Renal cortical epithelial cell (primary cell): ENCODE measurements around the gene USP31. TPM values are rescaled to one million over a fixed set of nuclear protein-coding genes. Genes with fewer than 3 reads are reported as not detected.
"Not testable (repeated sequence)": the region's sequence is repeated elsewhere in the genome, so short reads cannot be mapped to it uniquely, and the experiment has no call there.

Experiments
- DNase-seq: peaks from one replicate; pipeline ENCODE4 v3.0.0-alpha.2; 2011; ENCODE audit warnings: low read depth
- total RNA-seq: library from RNA; depleted of rRNA; stranded (reverse); fragments of >200 nt; gene quantifications from 2 replicates; pipeline ENCODE4 v1.2.3, GENCODE V29; 2014

Gene USP31
- total RNA-seq, 1 donor from 2014 or later, result 21.5 TPM

DNA sequence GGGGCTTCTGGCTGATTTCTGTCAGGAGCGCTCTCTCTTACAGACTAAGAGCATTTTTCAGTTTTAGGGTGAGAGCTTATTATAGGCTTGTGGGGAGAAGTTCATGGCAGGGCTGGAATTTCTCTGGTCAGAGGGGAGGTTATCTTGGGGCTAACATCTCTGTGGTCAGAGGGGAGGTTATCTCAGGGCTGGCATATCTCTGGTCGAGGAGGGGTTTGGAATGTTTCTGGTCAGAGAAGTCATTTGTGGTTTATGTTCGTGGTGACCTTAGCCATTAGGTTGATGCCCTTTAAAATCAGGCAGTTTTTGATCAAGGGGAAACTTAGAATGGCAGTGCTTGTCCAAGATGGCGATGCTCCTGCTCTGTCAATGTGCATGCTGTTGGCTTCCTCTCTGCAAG is 10.8 kb upstream of the USP31 start:
- DNase-seq, result no peak

DNA sequence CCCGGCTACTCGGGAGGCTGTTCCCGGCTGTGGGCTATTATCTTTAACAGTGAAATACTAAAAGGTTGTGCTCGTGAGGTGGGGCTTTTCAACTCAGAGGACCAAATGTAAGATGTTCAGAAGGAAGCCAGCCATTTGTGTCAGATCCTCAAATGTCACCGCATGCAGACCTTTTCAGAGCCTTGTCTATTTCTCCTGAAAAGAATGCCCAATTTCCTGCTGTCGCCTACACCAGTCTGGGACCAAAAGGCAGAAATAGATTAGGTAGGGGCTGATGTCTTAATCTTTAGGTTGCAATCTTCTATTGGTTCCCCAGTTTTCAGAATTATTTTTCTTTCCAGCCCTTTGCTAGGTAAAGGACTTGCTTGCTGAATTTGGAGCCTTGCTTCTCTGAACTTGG is 8.9 kb upstream of the USP31 start:
- no peak for DNase-seq

GRCh38 chr16:23156946-23157460 is 7.8 kb upstream of the USP31 start:
- DNase-seq, result no peak

DNA sequence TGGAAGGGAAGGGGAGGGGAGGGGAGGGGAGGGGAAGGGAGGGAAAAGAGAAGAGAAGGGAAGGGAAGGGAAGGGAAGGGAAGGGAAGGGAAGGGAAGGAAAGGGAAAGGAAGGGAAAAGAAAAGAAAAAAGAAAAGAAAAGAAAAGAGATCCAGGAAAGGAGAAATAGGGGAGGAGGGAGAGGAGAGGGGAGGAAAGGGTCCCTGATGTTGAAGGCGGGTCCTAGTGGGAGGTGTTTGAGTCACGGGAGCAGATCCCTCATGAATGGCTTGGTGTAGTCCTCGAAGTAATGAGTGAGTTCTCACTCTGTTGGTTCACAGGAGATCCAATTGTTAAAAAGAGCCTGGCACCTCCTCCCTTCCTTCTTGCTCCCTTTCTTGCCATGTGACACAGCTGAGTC is 6.9 kb upstream of the USP31 start:
- no peak for DNase-seq

DNA sequence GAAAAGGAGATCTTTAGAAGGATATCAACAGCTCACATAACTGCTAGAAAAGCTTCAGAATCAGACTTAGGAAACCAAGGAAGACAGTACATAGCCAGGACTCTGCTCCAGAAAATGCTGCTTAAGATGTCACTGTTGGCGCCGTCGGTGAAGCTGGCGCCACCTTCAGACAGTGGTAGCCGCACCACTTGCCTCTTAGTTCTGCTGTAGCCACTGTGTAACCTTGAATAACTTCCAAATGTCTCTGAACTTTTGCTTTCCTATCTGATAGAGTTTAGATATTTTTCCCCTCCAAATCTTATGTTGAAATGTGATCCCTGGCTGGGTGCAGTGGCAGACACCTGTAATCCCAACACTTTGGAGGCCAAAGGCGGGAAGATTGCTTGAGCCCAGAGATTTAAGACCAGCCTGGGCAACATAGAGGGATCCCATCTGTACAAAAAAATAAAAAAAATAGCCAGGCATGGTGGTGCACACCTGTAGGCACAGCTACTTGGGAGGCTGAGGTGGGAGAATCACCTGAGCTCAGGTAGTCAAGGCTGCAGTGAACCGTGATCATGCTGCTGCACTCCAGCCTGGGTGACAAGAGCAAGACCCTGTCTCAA is 6.3 kb upstream of the USP31 start:
- no peak for DNase-seq

DNA sequence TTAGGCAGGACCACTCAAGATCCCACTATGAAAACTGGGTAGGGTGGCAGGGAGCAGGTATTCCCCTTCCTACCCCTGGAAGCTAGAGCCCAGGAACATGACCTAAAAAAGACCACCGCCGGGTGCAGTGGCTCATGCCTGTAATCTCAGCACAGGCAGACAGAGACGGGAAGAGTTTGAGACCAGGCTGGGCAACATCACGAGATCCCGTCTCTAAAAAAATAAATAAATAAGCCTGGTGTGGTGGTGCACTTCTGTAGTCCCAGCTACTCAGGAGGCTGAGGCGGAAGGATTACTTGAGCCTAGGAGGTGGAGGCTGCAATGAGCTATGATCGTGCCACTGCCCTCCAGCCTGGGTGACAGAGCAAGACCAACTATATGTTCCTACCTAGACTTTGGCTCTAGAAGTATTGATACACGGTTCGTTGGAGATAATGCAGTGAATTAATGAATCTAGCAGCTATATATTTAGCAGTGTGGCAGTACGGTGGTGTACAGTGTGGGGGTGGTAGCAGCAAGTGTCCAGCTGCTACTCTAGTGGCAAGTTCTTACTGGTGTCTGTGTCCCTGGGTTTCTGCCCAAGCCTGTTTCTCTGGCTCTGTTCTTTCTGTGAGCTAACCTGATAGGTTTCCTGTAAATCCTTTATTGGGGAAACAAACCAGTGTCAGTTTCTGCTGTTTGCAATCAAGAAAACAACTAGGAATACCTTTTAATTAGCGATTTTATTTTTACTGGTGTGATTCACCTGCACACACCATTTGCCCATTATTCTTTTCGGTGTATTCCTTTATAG is 3.3 kb upstream of the USP31 start:
- no peak for DNase-seq

- DNase-seq, result no peak
These were observed 727 bp upstream of the USP31 start for GRCh38 chr16:23149993-23150364.

GRCh38 chr16:23148513-23149266 is 562 bp downstream of the USP31 start:
- DNase-seq, result no peak

DNA sequence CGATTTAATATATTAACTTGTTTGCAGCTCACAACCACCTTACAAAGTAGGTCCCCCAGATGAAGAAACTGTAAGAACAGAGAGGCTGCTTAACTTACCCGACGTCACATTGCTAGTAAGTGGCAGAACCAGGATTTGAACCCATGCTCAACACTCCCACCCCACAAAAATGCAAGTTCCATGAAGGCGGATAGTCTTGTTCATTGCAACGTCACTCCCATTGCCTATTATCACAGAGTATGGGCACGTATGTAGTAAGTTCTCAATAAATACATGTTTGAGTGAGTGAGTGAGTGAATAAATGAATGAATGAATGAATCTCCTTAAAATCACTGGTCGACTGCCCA is 1.1 kb downstream of the USP31 start:
- no peak for DNase-seq

DNA sequence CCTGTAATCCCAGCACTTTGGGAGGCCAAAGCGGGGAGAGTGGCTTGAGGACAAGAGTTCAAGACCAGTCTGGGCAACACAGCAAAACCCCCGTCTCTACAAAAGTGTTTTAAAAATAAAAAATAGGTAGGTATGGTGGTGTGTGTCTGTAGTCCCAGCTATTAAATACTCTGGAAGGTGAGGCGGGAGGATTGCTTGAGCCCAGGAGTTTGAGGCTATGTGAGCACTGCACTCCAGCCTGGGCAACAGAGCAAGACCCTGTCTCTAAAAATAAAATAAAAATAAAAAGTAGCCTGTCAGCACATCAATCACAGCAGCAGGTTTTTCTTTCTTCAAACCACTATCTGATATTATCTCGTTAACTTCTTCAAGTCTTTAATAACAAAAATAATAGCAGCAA is 1.6 kb downstream of the USP31 start:
- no peak for DNase-seq

- DNase-seq, result peak; percentile 34
These were observed 2.2 kb downstream of the USP31 start for GRCh38 chr16:23146877-23147601.

- DNase-seq, result peak; percentile 98
These were observed 3.6 kb downstream of the USP31 start for GRCh38 chr16:23145608-23146007.

DNA sequence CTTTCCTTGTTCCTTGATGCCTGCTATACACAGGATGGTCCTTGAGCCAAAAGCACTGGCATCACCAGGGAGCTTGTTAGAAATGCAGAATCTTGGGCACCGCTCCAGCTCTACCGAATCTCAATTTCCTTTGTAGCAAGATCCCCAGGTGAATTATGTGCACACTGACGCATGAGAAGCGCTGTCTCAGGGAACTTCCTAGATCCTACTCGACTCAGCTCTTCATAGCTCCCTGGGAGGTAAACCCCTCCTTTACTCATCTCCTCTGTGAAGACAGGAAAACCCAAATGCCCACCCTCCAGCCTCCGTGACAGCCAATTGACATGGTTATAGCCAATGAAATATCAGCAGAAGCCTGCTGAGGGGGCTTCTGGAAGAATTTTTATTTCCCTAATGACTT is 4.1 kb downstream of the USP31 start:
- peak; percentile 85 for DNase-seq

DNA sequence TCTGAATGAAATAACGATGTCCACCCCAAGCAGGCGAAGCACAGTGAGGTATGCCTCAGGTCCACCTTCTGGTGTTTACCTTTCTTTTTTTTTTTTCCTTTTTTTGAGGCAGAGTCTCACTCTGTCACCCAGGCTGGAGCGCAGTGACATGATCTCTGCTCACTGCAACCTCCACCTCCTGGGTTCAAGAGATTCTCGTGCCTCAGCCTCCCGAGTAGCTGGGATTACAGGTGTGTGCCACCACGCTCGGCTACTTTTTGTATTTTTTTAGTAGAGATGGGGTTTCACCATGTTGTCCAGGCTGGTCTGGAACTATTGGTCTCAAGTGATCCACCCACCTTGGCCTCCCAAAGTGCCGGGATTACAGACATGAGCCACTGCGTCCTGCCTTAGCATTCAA is 4.9 kb downstream of the USP31 start:
- not testable (repeated sequence) for DNase-seq

- no peak for DNase-seq
These were observed 5.9 kb downstream of the USP31 start for GRCh38 chr16:23143391-23143790.

DNA sequence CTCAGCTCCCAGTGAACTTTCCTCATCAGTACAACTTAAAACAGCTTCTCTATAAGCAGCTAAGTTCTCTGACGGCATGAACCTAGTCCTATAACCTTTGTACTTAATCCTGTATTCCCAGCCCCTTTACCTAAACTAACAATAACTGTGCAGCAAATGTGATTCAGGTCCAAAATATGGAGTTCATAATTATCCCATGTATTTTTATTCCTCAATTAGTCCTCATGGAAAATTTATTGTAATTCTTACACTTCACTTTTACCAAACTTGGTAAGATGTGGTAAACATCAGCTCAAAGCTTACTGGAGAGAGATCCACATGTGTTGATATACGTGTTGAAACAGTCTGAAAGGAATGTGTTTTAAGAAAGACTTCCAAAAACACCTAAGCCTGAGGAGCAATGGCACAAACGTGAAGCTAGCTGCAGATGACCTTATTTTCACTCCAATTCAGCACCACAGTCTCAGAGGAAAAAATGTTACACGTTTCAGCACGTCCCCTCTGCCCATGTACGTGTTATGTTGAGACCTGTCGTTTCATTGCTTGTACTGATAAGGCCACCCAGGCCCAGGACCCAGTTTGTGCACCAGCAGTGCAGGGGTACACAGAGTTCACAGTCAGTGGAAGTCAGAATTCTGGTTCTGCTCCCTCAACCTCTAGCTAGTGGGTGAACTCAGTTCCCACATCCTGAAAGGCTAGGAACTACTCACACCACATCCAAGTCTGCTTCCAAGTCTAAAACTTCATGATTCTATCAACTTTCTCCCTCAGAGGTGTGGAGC is 7.1 kb downstream of the USP31 start:
- peak; percentile 57 for DNase-seq

DNA sequence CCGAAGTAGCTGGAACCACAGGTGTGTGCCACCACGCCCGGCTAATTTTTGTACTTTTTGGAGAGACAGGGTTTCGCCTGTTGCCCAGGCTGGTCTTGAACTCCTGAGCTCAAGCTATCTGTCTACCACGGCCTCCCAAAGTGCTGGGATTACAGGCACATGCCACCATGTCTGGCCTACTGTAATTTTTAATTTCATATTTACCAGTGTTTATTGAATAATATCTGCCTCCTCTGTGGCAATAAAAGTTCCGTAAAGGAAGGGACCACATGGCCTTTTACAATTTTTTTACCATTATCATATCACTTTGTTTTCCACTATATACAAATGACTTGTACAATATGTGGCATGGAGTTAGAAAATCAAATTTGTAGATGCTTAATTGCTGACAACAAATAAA is 7.8 kb downstream of the USP31 start:
- DNase-seq, result no peak

DNA sequence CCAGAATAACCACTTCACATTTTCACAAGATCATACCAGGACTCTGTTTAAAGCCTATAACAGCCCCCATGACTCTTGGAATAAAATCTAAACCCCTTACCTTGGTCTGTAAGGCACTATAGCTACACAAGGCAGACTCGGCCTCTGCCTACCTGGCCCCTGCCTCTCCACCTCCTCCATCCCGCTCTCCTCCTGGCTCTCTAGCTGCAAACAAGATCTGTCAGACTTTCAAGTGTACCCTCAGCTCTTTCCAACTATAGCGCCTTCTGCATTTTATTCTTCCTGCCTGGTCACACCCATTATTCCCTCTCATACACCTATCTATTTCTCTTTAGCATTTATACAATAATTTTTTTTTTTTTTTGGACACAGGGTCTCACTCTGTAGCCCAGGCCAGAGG is 8.2 kb downstream of the USP31 start:
- no peak for DNase-seq

DNA sequence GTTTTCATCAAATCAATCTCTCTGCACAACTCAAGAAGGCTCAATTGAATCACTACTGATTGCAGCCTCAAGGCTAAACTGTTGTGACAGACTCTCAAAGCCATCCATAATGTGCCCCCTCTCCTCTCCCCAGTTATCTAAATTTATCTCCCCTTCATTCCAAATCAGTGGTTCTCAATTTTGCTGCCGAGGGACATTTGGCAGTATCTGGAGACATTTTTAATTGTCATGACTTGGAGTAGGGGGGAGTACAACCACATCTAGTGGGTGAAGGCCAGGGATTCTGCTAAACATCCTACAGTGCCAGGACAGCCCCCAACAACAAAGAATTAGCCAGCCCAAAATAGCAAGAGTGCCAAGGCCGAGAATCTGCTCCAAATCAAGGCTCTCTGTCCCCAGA is 9.1 kb downstream of the USP31 start:
- no peak for DNase-seq

GRCh38 chr16:23137818-23138217 is 11.4 kb downstream of the USP31 start:
- DNase-seq, result no peak

DNA sequence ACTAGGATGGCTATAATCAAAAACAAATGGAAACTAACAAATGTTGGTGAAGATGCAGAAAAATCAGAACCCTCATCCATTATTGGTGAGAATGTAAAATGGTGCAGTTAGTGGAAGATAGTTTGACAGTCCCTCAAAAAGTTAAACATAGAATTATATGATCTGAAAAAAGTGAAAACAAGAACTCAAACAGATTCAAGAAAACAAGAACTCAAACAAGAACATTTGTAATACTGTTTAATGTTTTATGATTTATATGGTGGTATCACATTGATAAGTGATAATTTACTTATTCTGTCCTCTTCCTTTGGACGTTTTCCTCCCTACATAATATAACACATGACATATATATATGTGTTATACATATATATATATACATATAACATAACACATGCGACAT is 12.0 kb downstream of the USP31 start:
- no peak for DNase-seq
